DMS 273 (cell line): ENCODE measurements around the gene YY1.
A peak's percentile ranks its signal among the peaks of the same experiment; 100 is the strongest.
"Not testable (repeated sequence)": the region's sequence is repeated elsewhere in the genome, so short reads cannot be mapped to it uniquely, and the experiment has no call there.

Experiments used
- DNase-seq: peaks from one replicate; lab custom pipeline; 2025; ENCODE audit not compliant: unreplicated experiment; lab: John Stamatoyannopoulos, UW

The YY1 gene

DNA sequence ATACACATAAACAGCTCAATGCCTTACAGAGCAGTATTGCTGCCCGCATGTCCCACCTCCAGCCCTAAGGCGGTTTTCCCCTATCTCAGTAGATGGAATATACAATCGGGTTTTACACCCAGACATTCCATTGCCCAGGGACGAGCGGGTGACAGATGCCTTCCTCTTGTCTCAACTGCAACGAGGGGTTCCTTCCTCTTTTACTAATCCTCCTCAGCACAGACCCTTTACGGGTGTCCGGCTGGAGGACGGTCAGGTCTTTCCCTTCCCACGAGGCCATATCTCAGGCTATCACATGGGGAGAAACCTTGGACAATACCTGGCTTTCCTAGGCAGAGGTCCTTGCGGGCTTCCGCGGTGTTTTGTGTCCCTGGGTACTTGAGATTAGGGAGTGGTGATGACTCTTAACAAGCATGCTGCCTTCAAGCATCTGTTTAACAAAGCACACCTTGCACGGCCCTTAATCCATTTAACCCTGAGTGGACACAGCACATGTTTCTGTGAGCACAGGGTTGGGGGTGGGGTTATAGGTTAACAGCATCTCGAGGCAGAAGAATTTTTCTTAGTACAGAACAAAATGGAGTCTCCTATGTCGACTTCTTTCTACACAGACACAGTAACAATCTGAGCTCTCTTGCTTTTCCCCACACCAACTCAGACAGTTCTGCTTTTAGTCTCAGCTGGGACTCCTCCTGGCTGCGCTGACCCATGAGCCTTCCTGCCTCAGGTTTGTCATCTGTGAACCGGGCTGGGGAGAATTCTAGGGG is 73.3 kb downstream of the YY1 start:
- DNase-seq, result not testable (repeated sequence)

DNA sequence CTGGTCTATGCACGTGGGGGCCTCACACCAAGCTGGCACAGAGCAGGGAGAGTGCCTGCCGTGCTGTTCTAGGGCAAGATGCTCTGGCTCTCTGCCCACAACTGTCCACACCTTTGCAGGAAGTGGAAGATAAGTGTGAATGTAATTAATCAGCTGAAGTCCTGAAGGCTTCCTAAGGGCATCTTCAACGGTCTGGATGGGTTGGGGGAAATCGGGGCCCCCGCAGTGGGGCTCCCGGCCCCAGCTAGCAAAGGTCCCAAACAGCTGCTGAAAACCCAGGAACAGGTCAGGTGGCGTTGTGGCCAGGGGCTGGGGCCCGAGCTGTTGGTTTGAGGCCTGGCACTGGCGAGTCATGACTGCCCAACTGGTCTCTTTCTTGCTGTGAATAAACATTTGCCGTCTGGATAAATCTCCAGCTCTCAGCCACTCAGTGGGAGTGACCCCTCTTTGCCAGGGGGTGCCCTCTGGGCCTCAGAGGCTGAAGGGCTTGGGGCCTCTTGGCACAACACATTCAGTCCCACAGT is 74.0 kb downstream of the YY1 start:
- DNase-seq, result no peak

DNA sequence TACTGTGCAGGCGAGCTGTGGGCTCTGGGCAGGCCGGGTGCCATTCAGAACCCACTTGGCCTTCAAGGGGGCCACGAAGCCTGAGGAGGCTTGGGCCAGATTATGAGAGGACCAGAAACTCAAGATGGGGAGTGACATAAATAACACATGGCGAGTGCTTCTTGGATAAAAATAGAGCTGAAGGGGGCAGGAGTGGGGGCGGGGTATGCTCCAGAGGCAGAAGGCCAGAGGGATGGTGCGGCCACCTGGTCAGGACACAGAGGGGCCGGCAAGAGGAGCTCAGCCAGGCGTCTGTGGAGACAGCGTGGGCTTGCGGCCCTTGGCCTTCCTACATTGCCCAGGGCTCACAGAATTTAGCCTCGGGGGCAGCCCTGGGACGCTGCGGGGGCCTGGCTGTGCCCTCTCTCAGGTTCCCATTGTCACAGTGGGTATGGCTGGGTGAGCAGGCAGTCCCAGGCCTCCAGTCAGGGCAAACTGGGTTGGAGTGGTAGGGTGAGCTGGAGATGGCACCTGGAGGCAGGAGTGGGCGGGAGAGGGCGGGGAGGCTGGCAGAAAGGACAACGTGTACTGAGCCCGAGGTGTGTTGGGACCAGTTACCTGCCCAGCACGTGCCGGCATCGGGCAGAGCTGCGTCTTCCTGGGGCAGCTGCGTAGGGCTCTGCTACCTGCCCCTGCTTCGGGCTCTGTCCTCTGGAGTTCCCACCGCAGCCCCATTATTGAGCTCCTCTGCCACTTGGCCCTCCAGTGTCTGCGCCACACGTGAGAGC is 74.7 kb downstream of the YY1 start:
- no peak for DNase-seq

DNA sequence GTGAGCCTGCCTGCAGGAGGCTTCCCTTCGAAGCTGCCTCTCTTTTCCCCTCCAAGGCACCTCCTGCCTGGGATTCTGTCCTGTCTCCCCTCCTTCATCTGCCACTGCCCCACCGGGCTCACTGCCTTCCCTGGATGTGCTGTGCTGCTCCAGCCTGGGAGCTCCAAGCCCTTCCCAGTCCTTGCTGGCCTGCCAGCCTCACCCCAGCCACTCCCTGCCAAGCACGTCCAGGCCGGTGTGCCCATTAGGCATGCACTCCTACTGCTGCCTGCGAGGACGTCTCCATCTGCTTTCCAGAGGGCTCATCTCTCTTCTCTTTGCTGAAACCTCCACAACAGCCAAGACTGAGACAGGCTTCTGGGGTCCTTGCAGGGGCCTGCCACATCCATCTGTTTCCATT is 75.8 kb downstream of the YY1 start:
- DNase-seq, result no peak

DNA sequence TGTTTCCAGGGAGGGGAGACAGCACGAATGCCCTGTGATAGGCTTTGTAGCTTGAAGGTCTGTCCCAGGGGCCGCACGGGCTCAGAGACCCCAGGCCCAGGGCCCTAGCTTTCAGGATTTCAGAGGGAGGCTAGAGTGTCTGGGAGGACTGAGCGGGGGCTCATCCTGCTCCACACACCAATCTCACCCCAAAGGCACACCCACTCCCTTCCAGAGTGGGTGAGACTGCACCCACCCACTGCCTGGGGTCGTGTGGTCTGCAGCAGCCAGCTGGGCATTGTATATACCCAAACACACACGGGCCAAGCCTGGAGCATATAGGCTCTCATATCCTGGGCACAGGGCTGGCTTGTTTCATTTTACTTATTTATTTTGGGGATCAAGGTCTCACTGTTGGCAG is 78.4 kb downstream of the YY1 start:
- DNase-seq, result no peak

GRCh38 chr14:100317912-100318808 is 79.2 kb downstream of the YY1 start:
- no peak for DNase-seq

- no peak for DNase-seq
Measured at GRCh38 chr14:100320157-100320856, 81.4 kb downstream of the YY1 start.

GRCh38 chr14:100321473-100322137 is 82.7 kb downstream of the YY1 start:
- DNase-seq, result peak; percentile 71

GRCh38 chr14:100322138-100322957 is 83.4 kb downstream of the YY1 start:
- no peak for DNase-seq

GRCh38 chr14:100323121-100323941 is 84.4 kb downstream of the YY1 start, which contains the start of gene SLC25A47:
TSS of gene SLC25A47 (plus strand) at chr14:100323339. CDS start at chr14:100323415, 76 bp downstream.
- no peak for DNase-seq

DNA sequence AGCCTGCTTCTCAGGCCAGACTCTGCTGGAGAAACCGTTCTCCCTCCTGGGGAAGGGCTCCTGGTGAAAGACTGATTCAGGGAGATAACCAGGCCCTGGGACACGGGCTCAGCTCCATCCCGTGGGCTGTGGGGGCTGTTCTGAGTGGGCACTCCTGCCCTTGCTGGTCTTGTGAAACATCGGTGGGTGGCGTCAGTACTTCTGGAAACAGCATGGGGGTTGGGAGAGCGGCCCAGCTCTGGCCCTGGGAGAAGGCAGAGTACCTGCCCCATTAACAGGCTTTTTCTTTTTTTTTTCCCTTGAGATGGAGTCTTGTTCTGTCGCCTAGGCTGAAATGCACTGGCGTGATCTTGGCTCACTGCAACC is 85.0 kb downstream of the YY1 start:
- DNase-seq, result no peak

GRCh38 chr14:100325231-100325632 is 86.3 kb downstream of the YY1 start:
- DNase-seq, result no peak

- no peak for DNase-seq
Measured at GRCh38 chr14:100325958-100326357, 87.0 kb downstream of the YY1 start.

- no peak for DNase-seq
Measured at GRCh38 chr14:100327128-100327527, 88.2 kb downstream of the YY1 start.

- no peak for DNase-seq
Measured at GRCh38 chr14:100328495-100329163, 89.7 kb downstream of the YY1 start.

DNA sequence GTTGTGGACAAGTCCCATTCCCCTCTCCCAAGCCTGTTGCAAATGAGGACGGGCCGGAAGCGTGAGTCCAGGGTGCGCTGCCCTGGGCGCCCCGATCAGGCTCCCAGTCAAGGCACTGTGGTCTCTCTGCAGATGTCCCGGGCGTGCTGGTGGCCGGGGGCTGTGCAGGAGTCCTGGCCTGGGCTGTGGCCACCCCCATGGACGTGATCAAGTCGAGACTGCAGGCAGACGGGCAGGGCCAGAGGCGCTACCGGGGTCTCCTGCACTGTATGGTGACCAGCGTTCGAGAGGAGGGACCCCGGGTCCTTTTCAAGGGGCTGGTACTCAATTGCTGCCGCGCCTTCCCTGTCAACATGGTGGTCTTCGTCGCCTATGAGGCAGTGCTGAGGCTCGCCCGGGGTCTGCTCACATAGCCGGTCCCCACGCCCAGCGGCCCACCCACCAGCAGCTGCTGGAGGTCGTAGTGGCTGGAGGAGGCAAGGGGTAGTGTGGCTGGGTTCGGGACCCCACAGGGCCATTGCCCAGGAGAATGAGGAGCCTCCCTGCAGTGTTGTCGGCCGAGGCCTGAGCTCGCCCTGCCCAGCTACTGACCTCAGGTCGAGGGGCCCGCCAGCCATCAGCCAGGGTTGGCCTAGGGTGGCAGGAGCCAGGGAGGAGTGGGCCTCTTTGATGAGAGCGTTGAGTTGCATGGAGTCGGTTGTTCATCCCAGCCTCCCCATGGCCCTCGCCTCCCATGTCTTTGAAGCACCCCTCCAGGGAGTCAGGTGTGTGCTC is 90.5 kb downstream of the YY1 start:
- no peak for DNase-seq

- no peak for DNase-seq
Measured at GRCh38 chr14:100330007-100330344, 91.0 kb downstream of the YY1 start.
